ENCODE results near the gene ENTPD1. TPM values are rescaled to one million over a fixed set of nuclear protein-coding genes. Genes with fewer than 3 reads are reported as not detected.
"Not testable (repeated sequence)": the region's sequence is repeated elsewhere in the genome, so short reads cannot be mapped to it uniquely, and the experiment has no call there.

The ENTPD1 gene
- total RNA-seq, 4 donors from 2014 or later: 7.2 to 19.3 (median 13.4) TPM

GRCh38 chr10:95908450-95908849 lies 152.5 kb downstream of the ENTPD1 start:
- WGBS, 2 donors: 56 to 58% methylated on average over 4 of the region's 4 CpGs
- intact Hi-C loops (cut with DNase I): no loop called here
- Histone ChIP-seq H3K36me3 (no peaks in the 10 kb centered on the region), H3K27me3 (no peaks in the 10 kb centered on the region), H3K9me3 (no peaks in the 10 kb centered on the region), H3K4me1 (peaks cover 6 to 8% of the 10 kb centered on the region in 2 donors), H3K4me3 (replicated peaks in 1 of 3) (no peak overlapping the region), H3K27ac (peak overlapping the region in 1 of 3 donors; percentile 80)
- no peak for DNase-seq
- no peak for TF ChIP-seq CTCF (IDR thresholded peaks at IDR 0.05)

- no peak overlapping the region for H3K4me3 ChIP-seq (replicated peaks in 1 of 3)
- H3K9me3 ChIP-seq: no peaks in the 10 kb centered on the region
- TF ChIP-seq POLR2A (IDR thresholded peaks at IDR 0.05): no peak
- DNase-seq: peak in 1 of 2 donors; percentile 5
- WGBS, 2 donors: 38 to 68% methylated on average over 2 of the region's 2 CpGs
- peak overlapping the region in 1 of 3 donors; percentile 8 for H3K27ac ChIP-seq
- no peaks in the 10 kb centered on the region for H3K36me3 ChIP-seq
- peaks cover 6 to 8% of the 10 kb centered on the region in 2 donors for H3K4me1 ChIP-seq
- H3K27me3 ChIP-seq: no peaks in the 10 kb centered on the region
- intact Hi-C loops (cut with DNase I): no loop called here
Observed at GRCh38 chr10:95909561-95909960, 153.6 kb downstream of the ENTPD1 start.

- H3K4me3 ChIP-seq (replicated peaks in 1 of 3); intact Hi-C loops (cut with DNase I); DNase-seq; H3K4me1 ChIP-seq; H3K27me3 ChIP-seq; H3K9me3 ChIP-seq; H3K27ac ChIP-seq; H3K36me3 ChIP-seq: not testable (repeated sequence)
Observed at GRCh38 chr10:95916039-95916438, 160.1 kb downstream of the ENTPD1 start.

Other genes starting within 250 kb of the ENTPD1 start
- gene SORBS1, start 194.8 kb upstream of the ENTPD1 start, total RNA-seq: 10 to 100 TPM; 21.5 to 65.8 (median 30.1) TPM
- gene ALDH18A1, start 99.5 kb upstream of the ENTPD1 start, total RNA-seq: 100 to 1,000 TPM in 2 of 4 donors, 10 to 100 TPM in 2; 66.6 to 134 (median 96.5) TPM
- gene TCTN3, start 62.2 kb upstream of the ENTPD1 start, total RNA-seq: 10 to 100 TPM; 37.5 to 62.1 (median 51.8) TPM
- gene CC2D2B, start 151.8 kb downstream of the ENTPD1 start, total RNA-seq: 1 to 10 TPM; 1.2 to 2.3 (median 2.1) TPM

Data from thyroid gland (tissue), 4 donors.